Activated CD8-positive, alpha-beta T cell treated with anti-CD3 and anti-CD28 coated beads for 36 hours (primary cell): ENCODE measurements around the gene AGR3. TPM values are rescaled to one million over a fixed set of nuclear protein-coding genes. Genes with fewer than 3 reads are reported as not detected.

Source experiments
- ATAC-seq: fragments of 200-7000 bp; cut with Tn5 transposase; one replicate; pipeline ENCODE4 v1.10.0; 2021; ENCODE audit warnings: mild to moderate bottlenecking, moderate library complexity
- CTCF ChIA-PET: fragments of 350-600 bp; sonication (Branson Sonifier 250); formaldehyde crosslinking; loops from one replicate; lab custom pipeline; 2021; ENCODE audit warnings: antibody characterized with exemption; lab: Charles Lee
- POLR2A ChIA-PET: fragments of 350-600 bp; sonication (Branson Sonifier 250); formaldehyde crosslinking; loops from one replicate; lab custom pipeline; 2021; ENCODE audit warnings: antibody characterized with exemption; lab: Charles Lee
- DNase-seq: peaks from one replicate; pipeline ENCODE4 v3.0.0-alpha.2; 2020
- H3K27ac Mint-ChIP-seq: one replicate; pipeline ENCODE4 v1.8.0; 2021; ENCODE audit warnings: mild to moderate bottlenecking, mixed read lengths
- H3K27me3 Mint-ChIP-seq: one replicate; pipeline ENCODE4 v1.8.0; 2021; ENCODE audit warnings: mixed read lengths
- H3K36me3 Mint-ChIP-seq: one replicate; pipeline ENCODE4 v1.8.0; 2021; ENCODE audit warnings: low read depth, mixed read lengths
- H3K4me1 Mint-ChIP-seq: one replicate; pipeline ENCODE4 v1.8.0; 2021; ENCODE audit warnings: low read depth, mixed read lengths
- H3K4me3 Mint-ChIP-seq: one replicate; pipeline ENCODE4 v1.8.0; 2021; ENCODE audit warnings: mild to moderate bottlenecking, moderate library complexity, mixed read lengths
- H3K9me3 Mint-ChIP-seq: one replicate; pipeline ENCODE4 v1.8.0; 2021; ENCODE audit warnings: mixed read lengths
- intact Hi-C: fragments of 100-400 bp; cut with micrococcal nuclease; formaldehyde crosslinking; loops from one replicate; pipeline ENCODE4 v1.10.0; 2022
- total RNA-seq, 2 experiments: library from RNA; stranded (reverse); gene quantifications; one replicate each; pipeline ENCODE4 v1.2.3, GENCODE V29; 2021
- TF ChIP-seq, protein P1 (sequence below): fragments of 200-600 bp; IDR thresholded peaks from one replicate; pipeline ENCODE4 v1.8.0; 2022; ENCODE audit warnings: antibody characterized with exemption, mild to moderate bottlenecking

Gene AGR3
- total RNA-seq, 2 experiments from 2014 or later: not detected

DNA sequence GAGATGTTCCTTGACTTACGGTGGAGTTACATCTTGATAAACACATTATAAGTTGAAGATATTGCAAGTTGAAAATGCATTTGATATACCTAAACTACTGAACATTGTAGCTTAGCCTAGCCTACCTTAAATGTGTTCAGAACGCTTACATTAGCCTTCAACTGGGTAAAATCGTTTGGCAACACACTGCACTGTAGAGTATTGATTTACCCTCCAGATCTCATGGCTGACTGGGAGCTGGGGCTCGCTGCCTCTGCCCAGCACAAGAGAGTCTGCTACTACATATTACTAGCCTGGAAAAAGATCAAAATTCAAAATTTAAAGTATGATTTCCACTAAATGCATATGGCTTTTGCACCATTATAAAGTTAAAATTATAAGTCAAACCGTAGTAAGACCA is 7.5 kb upstream of the AGR3 start:
- TF ChIP-seq, protein P1, sequence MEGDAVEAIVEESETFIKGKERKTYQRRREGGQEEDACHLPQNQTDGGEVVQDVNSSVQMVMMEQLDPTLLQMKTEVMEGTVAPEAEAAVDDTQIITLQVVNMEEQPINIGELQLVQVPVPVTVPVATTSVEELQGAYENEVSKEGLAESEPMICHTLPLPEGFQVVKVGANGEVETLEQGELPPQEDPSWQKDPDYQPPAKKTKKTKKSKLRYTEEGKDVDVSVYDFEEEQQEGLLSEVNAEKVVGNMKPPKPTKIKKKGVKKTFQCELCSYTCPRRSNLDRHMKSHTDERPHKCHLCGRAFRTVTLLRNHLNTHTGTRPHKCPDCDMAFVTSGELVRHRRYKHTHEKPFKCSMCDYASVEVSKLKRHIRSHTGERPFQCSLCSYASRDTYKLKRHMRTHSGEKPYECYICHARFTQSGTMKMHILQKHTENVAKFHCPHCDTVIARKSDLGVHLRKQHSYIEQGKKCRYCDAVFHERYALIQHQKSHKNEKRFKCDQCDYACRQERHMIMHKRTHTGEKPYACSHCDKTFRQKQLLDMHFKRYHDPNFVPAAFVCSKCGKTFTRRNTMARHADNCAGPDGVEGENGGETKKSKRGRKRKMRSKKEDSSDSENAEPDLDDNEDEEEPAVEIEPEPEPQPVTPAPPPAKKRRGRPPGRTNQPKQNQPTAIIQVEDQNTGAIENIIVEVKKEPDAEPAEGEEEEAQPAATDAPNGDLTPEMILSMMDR: no peak
- no peaks in the 10 kb centered on the region for H3K9me3 Mint-ChIP-seq
- ATAC-seq (no peak), DNase-seq (no peak)
- no peak overlapping the region for H3K4me3 Mint-ChIP-seq
- intact Hi-C loops: no loop called here
- H3K36me3 Mint-ChIP-seq: no peaks in the 10 kb centered on the region
- no peak overlapping the region for H3K27ac Mint-ChIP-seq
- CTCF ChIA-PET: interaction anchor here (2.1 kb wide), 1 partner anchor 29 kb away, joined by 9 read pairs; no protein-coding TSS in a partner anchor
- peaks cover 1% of the 10 kb centered on the region for H3K27me3 Mint-ChIP-seq
- POLR2A ChIA-PET: no interaction called here
- H3K4me1 Mint-ChIP-seq: peaks cover 8% of the 10 kb centered on the region

- POLR2A ChIA-PET: no interaction called here
- peaks cover 1% of the 10 kb centered on the region for H3K27me3 Mint-ChIP-seq
- TF ChIP-seq, protein P1: no peak
Measured at GRCh38 chr7:16883918-16884317, 2.1 kb upstream of the AGR3 start.

DNA sequence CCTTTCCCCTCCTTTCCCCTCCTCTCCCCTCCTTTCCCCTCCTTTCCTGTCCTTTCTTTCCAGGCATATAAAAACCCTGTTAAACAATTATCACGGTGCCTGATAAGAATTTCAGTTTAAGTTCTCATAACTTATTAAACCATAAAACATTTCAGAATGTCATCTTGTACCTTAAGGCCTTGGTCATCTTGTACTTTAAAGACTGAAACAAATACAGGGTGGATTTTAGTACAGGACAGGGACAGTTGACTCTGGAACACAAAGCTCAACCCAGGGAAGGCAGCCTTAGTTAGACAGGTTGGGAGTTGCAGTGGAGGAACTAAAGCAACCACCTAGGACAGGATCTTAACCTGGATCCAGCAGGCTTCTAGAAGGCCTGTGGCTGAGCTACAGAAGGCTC is 1.2 kb downstream of the AGR3 start:
- intact Hi-C loops: no loop called here
- ChIA-PET POLR2A (interaction anchor here (0.7 kb wide), 1 partner anchor 935 kb away, joined by 3 read pairs; no protein-coding TSS in a partner anchor), CTCF (interaction anchor here (0.7 to 1.3 kb wide), 2 partner anchors 11 to 37 kb away, joined by 3 read pairs; no protein-coding TSS in a partner anchor)

More at GRCh38 chr7:16883918-16884317, 2.1 kb upstream of the AGR3 start:
- intact Hi-C loops: no loop called here
- H3K4me1 Mint-ChIP-seq: no peaks in the 10 kb centered on the region
- H3K9me3 Mint-ChIP-seq: no peaks in the 10 kb centered on the region
- ATAC-seq (no peak), DNase-seq (no peak)
- H3K4me3 Mint-ChIP-seq: no peak overlapping the region
- CTCF ChIA-PET: no interaction called here
- H3K27ac Mint-ChIP-seq: no peak overlapping the region
- H3K36me3 Mint-ChIP-seq: no peaks in the 10 kb centered on the region

DNA sequence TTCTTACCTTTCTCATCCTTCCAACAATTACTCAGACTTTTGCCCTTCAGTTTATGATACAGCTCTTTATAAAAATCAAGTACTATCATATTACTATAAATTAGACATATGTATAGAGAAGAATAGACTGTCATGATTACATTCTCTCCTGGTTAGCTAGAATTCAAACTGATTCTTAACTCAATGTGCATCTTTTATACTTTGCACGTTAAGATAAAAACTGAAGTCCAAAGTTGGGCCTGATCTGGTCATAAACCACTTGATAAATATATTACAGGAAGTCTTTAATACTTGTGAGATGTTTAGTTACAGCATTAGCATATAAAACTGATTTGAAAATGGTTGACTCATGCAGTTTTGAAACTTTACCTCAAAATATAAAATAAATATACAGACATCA is 2.6 kb downstream of the AGR3 start:
- Mint-ChIP-seq H3K27me3 (no peaks in the 10 kb centered on the region), H3K9me3 (no peaks in the 10 kb centered on the region), H3K27ac (no peak overlapping the region), H3K4me3 (no peak overlapping the region), H3K4me1 (no peaks in the 10 kb centered on the region), H3K36me3 (no peaks in the 10 kb centered on the region)
- ChIA-PET CTCF (no interaction called here), POLR2A (no interaction called here)
- intact Hi-C loops: no loop called here
- TF ChIP-seq, protein P1: no peak
- DNase-seq (no peak), ATAC-seq (no peak)

More for the DNA sequence above, 1.2 kb downstream of the AGR3 start:
- no peaks in the 10 kb centered on the region for H3K36me3 Mint-ChIP-seq
- no peaks in the 10 kb centered on the region for H3K4me1 Mint-ChIP-seq
- no peaks in the 10 kb centered on the region for H3K9me3 Mint-ChIP-seq
- ATAC-seq (no peak), DNase-seq (no peak)
- H3K27me3 Mint-ChIP-seq: no peaks in the 10 kb centered on the region
- H3K4me3 Mint-ChIP-seq: no peak overlapping the region
- TF ChIP-seq, protein P1: no peak
- no peak overlapping the region for H3K27ac Mint-ChIP-seq

- TF ChIP-seq, protein P1: no peak
- CTCF ChIA-PET: no interaction called here
- POLR2A ChIA-PET: no interaction called here
- no peaks in the 10 kb centered on the region for H3K36me3 Mint-ChIP-seq
- H3K9me3 Mint-ChIP-seq: peaks cover 1% of the 10 kb centered on the region
- DNase-seq: no peak
- no peak for ATAC-seq
- H3K4me1 Mint-ChIP-seq: no peaks in the 10 kb centered on the region
- no peak overlapping the region for H3K27ac Mint-ChIP-seq
- no peaks in the 10 kb centered on the region for H3K27me3 Mint-ChIP-seq
- H3K4me3 Mint-ChIP-seq: no peak overlapping the region
- intact Hi-C loops: no loop called here
Measured at GRCh38 chr7:16875861-16876260, 5.9 kb downstream of the AGR3 start.
